ENCODE data around the gene PRDM16. TPM values are rescaled to one million over a fixed set of nuclear protein-coding genes. Genes with fewer than 3 reads are reported as not detected.

PRDM16 gene
- polyA plus RNA-seq, 3 donors: not detected

DNA sequence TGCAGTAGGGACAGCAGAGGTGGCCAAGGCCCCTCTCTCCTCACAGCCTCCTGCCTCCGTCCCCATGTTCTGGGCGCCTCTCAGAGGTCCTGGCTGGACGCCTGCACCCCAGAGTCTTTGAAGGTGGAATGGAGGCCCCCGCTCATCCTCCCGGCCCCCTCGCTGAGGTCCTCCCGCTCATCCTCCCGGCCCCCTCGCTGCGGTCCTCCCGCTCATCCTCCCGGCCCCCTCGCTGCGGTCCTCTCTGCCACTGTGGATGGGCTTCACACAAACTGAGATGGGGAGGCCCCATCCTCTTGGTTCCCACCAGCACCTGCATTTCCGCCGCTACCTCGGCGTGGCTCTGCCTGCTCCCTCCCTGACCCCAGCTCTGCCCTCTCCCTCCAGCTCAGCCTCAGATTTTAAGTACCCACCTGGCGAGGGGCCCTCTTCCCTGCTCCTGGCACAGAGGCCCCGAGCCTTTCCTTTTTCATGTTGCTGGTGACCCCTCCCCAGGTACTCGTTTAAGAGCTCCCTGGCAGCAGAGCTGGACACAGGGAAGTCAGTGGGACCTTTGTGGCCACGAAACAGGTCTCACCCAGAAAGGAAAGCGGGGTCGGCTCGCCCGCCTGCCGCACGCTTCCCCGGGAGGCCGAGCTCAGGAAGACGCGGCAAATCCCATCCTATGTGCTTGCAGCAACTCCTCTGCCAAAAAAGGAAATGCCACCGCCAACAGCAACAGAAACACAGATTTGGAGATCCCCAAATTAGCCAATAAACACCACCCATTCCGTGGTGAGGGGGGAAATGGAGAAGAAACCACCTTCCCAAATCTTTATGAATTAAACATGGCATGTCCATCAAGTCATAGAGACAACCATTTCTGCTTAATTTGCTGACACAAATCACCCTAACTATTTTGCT, 143.7 kb downstream of the PRDM16 start:
- no peaks in the 10 kb centered on the region for H4K20me1 ChIP-seq (ENCODE audit: insufficient read depth, low read length)
- H3K4me2 ChIP-seq (replicated peaks; ENCODE audit: extremely low read depth, low read length, poor library complexity, severe bottlenecking): no peak overlapping the region
- H2AFZ ChIP-seq (ENCODE audit: insufficient read depth, low read depth, low read length, poor library complexity, severe bottlenecking): no peak overlapping the region
- no peaks in the 10 kb centered on the region for H3K79me2 ChIP-seq (ENCODE audit: insufficient read depth, low read length)
- H3K36me3 Mint-ChIP-seq: no peaks in the 10 kb centered on the region
- peaks cover 0 to 4% of the 10 kb centered on the region in 2 donors for H3K27me3 ChIP-seq (ENCODE audit: control insufficient read depth in 2 of 2, insufficient read depth in 2 of 2, low read length in 2 of 2)
- WGBS (ENCODE audit: insufficient coverage): 86% methylated on average over 22 of the region's 34 CpGs
- no peak overlapping the region for H3K4me3 Mint-ChIP-seq
- H3K4me3 ChIP-seq (replicated peaks in 1 of 3; ENCODE audit: low read depth in 2 of 3, low read length in 3 of 3): no peak overlapping the region
- no peaks in the 10 kb centered on the region for H3K4me1 ChIP-seq (ENCODE audit: control insufficient read depth in 1 of 2, insufficient read depth in 2 of 2, low read length in 2 of 2)
- no peaks in the 10 kb centered on the region for H3K36me3 ChIP-seq (replicated peaks in 1 of 2; ENCODE audit: control insufficient read depth in 1 of 2, insufficient read depth in 2 of 2, low read length in 2 of 2)
- H3K27ac Mint-ChIP-seq: peak overlapping the region in 1 of 7 donors; percentile 68
- DNase-seq: no peak
- no peaks in the 10 kb centered on the region for H3K4me1 Mint-ChIP-seq
- peaks cover 0 to 2% (median 0%) of the 10 kb centered on the region in 7 donors for H3K9me3 Mint-ChIP-seq
- H3K27ac ChIP-seq (ENCODE audit: low read depth in 1 of 2, low read length in 2 of 2): no peak overlapping the region
- no peaks in the 10 kb centered on the region for H3K9me3 ChIP-seq (replicated peaks in 1 of 2; ENCODE audit: control insufficient read depth in 1 of 2, insufficient read depth in 1 of 2, low read length in 2 of 2)
- TF ChIP-seq CTCF (IDR thresholded peaks at IDR 0.05): no peak
- peaks cover 9 to 13% (median 11%) of the 10 kb centered on the region in 3 donors for H3K27me3 Mint-ChIP-seq (ENCODE audit: low read depth in 3 of 3)
- intact Hi-C loops (cut with micrococcal nuclease): no loop called here
- H3K9ac ChIP-seq (ENCODE audit: insufficient read depth, low read length, poor library complexity, severe bottlenecking): no peak overlapping the region

GRCh38 chr1:3213730-3214129, 144.7 kb downstream of the PRDM16 start:
- H3K9me3 Mint-ChIP-seq: peaks cover 0 to 2% (median 0%) of the 10 kb centered on the region in 7 donors
- intact Hi-C loops (cut with micrococcal nuclease): no loop called here
- TF ChIP-seq CTCF (IDR thresholded peaks at IDR 0.05): no peak

More at GRCh38 chr1:3213730-3214129, 144.7 kb downstream of the PRDM16 start:
- H3K4me2 ChIP-seq (replicated peaks; ENCODE audit: extremely low read depth, low read length, poor library complexity, severe bottlenecking): no peak overlapping the region
- H3K27ac Mint-ChIP-seq: no peak overlapping the region
- H3K9me3 ChIP-seq (replicated peaks in 1 of 2; ENCODE audit: control insufficient read depth in 1 of 2, insufficient read depth in 1 of 2, low read length in 2 of 2): no peaks in the 10 kb centered on the region
- no peaks in the 10 kb centered on the region for H3K36me3 Mint-ChIP-seq
- no peak for DNase-seq
- no peak overlapping the region for H3K9ac ChIP-seq (ENCODE audit: insufficient read depth, low read length, poor library complexity, severe bottlenecking)
- no peaks in the 10 kb centered on the region for H3K4me1 Mint-ChIP-seq
- H3K4me3 Mint-ChIP-seq: no peak overlapping the region
- 96% methylated on average over 14 of the region's 16 CpGs for WGBS (ENCODE audit: insufficient coverage)
- H4K20me1 ChIP-seq (ENCODE audit: insufficient read depth, low read length): no peaks in the 10 kb centered on the region
- H3K79me2 ChIP-seq (ENCODE audit: insufficient read depth, low read length): no peaks in the 10 kb centered on the region
- H3K27me3 ChIP-seq (ENCODE audit: control insufficient read depth in 2 of 2, insufficient read depth in 2 of 2, low read length in 2 of 2): peaks cover 0 to 6% of the 10 kb centered on the region in 2 donors
- no peaks in the 10 kb centered on the region for H3K4me1 ChIP-seq (ENCODE audit: control insufficient read depth in 1 of 2, insufficient read depth in 2 of 2, low read length in 2 of 2)
- H3K27ac ChIP-seq (ENCODE audit: low read depth in 1 of 2, low read length in 2 of 2): no peak overlapping the region
- no peak overlapping the region for H2AFZ ChIP-seq (ENCODE audit: insufficient read depth, low read depth, low read length, poor library complexity, severe bottlenecking)
- H3K36me3 ChIP-seq (replicated peaks in 1 of 2; ENCODE audit: control insufficient read depth in 1 of 2, insufficient read depth in 2 of 2, low read length in 2 of 2): no peaks in the 10 kb centered on the region
- H3K4me3 ChIP-seq (replicated peaks in 1 of 3; ENCODE audit: low read depth in 2 of 3, low read length in 3 of 3): no peak overlapping the region
- peaks cover 11 to 20% (median 15%) of the 10 kb centered on the region in 3 donors for H3K27me3 Mint-ChIP-seq (ENCODE audit: low read depth in 3 of 3)

Data from CD14-positive monocyte (primary cell).